GM21515 (cell line): Measurements from ENCODE around the gene TBC1D3C.
"Not testable (repeated sequence)": the region's sequence is repeated elsewhere in the genome, so short reads cannot be mapped to it uniquely, and the experiment has no call there.

ENCODE experiments used
- ATAC-seq: cut with Tn5 transposase; IDR thresholded peaks from one replicate; pipeline ENCODE4 v1.9.1; 2021; ENCODE audit not compliant: unreplicated experiment

Gene TBC1D3C

GRCh38 chr17:38068534-38068933, at the start of gene TBC1D3C:
Gene TBC1D3C, minus strand, starts transcription at chr17:38068634. Its CDS starts 1,568 bp downstream, at chr17:38067066.
- not testable (repeated sequence) for ATAC-seq

DNA sequence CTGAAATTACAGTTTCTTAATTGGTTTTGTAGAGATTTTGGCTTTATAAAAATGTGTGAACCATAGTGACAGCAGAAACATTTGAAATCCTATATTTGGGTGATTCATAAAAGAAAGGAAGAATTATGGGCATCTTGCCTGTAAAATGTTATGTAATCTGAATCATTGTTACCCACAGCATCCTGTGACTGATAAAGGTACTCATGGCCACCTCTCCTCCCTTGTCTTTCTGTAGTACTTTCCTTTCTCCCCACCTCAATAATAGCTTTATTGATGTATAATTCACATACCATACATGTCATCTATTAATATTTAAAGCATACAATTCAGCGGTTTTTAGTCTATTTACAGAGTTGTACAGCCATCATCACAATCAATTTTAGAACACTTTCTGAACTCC, 30.8 kb upstream of the TBC1D3C start:
- ATAC-seq, result not testable (repeated sequence)

GRCh38 chr17:38094059-38094694, 25.7 kb upstream of the TBC1D3C start:
- not testable (repeated sequence) for ATAC-seq

DNA sequence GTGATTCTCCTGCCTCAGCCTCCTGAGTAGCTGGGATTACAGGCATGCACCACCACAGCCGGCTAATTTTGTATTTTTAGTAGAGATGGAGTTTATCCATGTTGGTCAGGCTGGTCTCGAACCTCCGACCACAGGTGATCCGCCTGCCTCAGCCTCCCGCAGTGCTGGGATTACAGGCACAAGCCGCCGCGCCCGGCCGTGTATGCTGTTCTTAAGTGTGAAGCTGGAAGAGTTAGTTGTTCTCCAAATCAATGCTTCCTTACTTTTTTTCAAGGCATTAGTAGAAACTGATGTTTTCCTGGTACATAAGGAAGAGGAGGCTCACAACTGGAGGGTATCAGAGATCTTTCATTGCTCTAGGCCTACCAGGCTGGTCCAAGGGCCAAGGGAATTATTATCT, 19.7 kb upstream of the TBC1D3C start:
- not testable (repeated sequence) for ATAC-seq

DNA sequence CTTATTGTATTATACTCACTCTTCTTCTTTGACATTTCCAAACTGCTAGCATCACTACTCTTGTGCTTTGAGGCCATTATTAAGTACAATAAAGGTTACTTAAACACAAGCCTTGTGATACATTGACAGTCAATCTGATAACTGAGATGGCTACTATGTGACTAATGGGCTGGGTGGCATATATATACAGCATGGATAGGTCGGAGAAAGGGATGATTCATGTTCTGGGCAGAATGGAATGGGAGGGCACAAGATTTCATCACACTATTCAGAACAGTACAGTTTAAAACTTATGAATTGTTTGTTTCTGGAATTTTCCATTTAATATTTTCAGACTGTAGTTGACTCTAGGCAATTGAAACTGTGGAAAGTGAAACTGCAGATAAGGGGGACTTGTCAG, 18.9 kb upstream of the TBC1D3C start:
- not testable (repeated sequence) for ATAC-seq
